Mammary epithelial cell (primary cell): ENCODE results near the gene PKD2L2.

Source experiments
- CTCF ChIP-seq, 2 donors: IDR thresholded peaks in 1 of 2; conservative IDR thresholded peaks in 1 of 2; 2 replicates each; pipeline ENCODE4 v1.5.1; 2011 to 2012; ENCODE audit warnings: inconsistent platforms in 2 of 2, low read length in 2 of 2, mild to moderate bottlenecking in 2 of 2, control low read depth in 1 of 2, low read depth in 1 of 2; ENCODE audit not compliant: insufficient read depth in 1 of 2; ENCODE audit errors: extremely low read depth in 1 of 2
- EZH2 ChIP-seq: IDR thresholded peaks from 2 replicates; pipeline ENCODE4 v1.6.1; 2012; ENCODE audit warnings: low read length, inconsistent platforms, borderline replicate concordance

DNA sequence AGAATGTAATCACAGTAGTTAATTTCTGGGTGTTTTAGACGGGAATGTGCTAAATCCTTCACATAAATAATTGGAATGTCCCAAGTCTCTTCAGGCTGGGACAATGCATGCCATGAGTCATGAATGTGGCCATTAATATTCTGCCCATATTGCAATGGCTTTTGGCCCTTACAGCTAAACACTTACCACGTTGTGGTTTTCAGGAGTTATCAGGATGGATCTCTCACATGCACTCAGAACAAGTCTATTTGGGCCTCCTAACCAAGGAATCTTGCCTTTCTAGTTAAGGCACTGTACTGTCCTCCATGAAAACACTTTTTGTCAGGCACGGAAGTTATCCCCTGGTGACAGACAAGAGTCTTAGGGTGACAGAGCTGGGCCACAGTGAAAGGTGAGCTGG is 32.7 kb downstream of the PKD2L2 start:
- TF ChIP-seq CTCF (conservative IDR thresholded peaks at IDR 0.05 in 1 of 2, IDR thresholded peaks at IDR 0.05 in 1 of 2; ENCODE audit: extremely low read depth in 1 of 2, insufficient read depth in 1 of 2, low read depth in 1 of 2, low read length in 2 of 2) (no peak), EZH2 (no peak)
